Measurements from ENCODE around the gene SPZ1.

Gene SPZ1

DNA sequence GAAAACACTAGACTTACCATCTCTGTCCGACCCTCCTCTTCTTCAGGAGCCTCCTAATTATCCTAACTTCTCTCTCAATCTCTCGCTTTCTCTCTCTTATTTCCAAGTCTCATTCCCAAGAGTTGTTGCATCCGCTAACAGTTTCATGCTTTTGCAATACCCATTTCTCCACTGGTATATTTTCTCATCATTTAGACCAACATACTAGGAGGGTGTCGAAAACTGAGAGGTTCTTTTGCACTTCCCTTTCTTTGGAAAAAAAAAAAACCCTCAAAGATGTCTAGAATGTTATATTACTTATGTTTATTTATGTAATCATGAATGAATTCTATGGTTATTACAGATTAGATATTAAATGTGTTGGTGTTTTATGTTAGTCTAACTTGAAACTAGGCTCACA, 35.9 kb downstream of the SPZ1 start:
- TF ChIP-seq, protein P1, sequence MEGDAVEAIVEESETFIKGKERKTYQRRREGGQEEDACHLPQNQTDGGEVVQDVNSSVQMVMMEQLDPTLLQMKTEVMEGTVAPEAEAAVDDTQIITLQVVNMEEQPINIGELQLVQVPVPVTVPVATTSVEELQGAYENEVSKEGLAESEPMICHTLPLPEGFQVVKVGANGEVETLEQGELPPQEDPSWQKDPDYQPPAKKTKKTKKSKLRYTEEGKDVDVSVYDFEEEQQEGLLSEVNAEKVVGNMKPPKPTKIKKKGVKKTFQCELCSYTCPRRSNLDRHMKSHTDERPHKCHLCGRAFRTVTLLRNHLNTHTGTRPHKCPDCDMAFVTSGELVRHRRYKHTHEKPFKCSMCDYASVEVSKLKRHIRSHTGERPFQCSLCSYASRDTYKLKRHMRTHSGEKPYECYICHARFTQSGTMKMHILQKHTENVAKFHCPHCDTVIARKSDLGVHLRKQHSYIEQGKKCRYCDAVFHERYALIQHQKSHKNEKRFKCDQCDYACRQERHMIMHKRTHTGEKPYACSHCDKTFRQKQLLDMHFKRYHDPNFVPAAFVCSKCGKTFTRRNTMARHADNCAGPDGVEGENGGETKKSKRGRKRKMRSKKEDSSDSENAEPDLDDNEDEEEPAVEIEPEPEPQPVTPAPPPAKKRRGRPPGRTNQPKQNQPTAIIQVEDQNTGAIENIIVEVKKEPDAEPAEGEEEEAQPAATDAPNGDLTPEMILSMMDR (IDR thresholded peaks at IDR 0.05; ENCODE audit: low read depth, low read length): no peak
- no peak overlapping the region for H3K4me3 ChIP-seq (replicated peaks in 1 of 2; ENCODE audit: low read depth in 2 of 2, low read length in 2 of 2)
- DNase-seq (ENCODE audit: low read depth in 2 of 2): no peak

GRCh38 chr5:80357671-80358070, 37.9 kb downstream of the SPZ1 start:
- no peak overlapping the region for H3K4me3 ChIP-seq (replicated peaks in 1 of 2; ENCODE audit: low read depth in 2 of 2, low read length in 2 of 2)
- no peak for DNase-seq (ENCODE audit: low read depth in 2 of 2)
- TF ChIP-seq, protein P1 (IDR thresholded peaks at IDR 0.05; ENCODE audit: low read depth, low read length): no peak

DNA sequence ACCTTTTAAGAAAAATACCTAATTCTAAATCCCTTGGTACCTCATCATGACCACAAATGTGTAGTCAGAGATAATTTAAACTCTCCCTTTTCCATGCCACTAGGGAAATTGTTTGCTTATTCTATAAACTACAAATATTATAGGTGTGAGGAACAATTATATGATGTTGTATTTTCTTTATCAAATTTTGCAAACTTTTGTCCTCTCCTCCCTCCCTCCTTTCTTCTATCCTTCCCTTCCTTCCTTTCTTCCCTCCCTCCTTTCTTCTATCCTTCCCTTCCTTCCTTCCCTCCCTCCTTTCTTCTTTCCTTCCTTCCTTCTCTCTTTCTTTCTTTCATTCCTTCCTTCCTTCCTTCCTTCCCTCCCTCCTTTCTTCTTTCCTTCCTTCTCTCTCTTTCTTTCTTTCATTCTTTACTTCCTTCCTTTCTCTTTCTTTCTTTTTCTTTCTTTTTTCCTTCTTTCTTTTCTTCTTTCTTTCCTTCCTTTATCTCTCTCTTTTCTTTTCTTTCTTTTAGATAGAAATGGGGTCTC, 41.2 kb downstream of the SPZ1 start:
- no peak for DNase-seq (ENCODE audit: low read depth in 2 of 2)
- TF ChIP-seq, protein P1 (IDR thresholded peaks at IDR 0.05; ENCODE audit: low read depth, low read length): no peak
- no peak overlapping the region for H3K4me3 ChIP-seq (replicated peaks in 1 of 2; ENCODE audit: low read depth in 2 of 2, low read length in 2 of 2)

- no peak overlapping the region for H3K4me3 ChIP-seq (replicated peaks in 1 of 2; ENCODE audit: low read depth in 2 of 2, low read length in 2 of 2)
- DNase-seq (ENCODE audit: low read depth in 2 of 2): no peak
- TF ChIP-seq, protein P1 (IDR thresholded peaks at IDR 0.05; ENCODE audit: low read depth, low read length): no peak
Observed at GRCh38 chr5:80364892-80365291, 45.1 kb downstream of the SPZ1 start.

GRCh38 chr5:80368661-80369480, 49.1 kb downstream of the SPZ1 start:
- no peak overlapping the region for H3K4me3 ChIP-seq (replicated peaks in 1 of 2; ENCODE audit: low read depth in 2 of 2, low read length in 2 of 2)
- TF ChIP-seq, protein P1 (IDR thresholded peaks at IDR 0.05; ENCODE audit: low read depth, low read length): no peak
- DNase-seq (ENCODE audit: low read depth in 2 of 2): no peak

DNA sequence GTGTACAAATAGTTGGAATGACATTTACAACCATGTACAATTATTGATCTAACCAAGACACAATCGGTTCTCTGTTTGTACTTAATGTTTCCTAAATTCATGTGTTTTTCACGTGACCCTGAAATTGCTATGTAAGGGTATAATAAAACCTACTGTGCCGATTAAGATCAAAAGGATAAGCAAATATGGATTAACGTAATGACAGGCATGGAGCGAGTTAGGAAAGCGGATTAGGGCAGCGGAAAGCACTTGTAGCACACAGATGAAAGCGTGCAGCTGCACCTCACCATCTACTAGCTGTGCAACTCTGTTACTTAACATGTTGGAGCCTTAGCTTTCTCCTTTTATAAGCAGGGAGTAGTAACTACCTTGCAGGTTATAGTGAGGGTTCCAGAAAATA, 49.7 kb downstream of the SPZ1 start:
- no peak overlapping the region for H3K4me3 ChIP-seq (replicated peaks in 1 of 2; ENCODE audit: low read depth in 2 of 2, low read length in 2 of 2)
- DNase-seq (ENCODE audit: low read depth in 2 of 2): no peak
- TF ChIP-seq, protein P1 (IDR thresholded peaks at IDR 0.05; ENCODE audit: low read depth, low read length): no peak
